PFSK-1 (cell line): ENCODE measurements around the gene DRD4.

Experiments
- FOXP2 ChIP-seq: optimal IDR thresholded peaks from 2 replicates; pipeline ENCODE3; 2011; ENCODE audit warnings: borderline replicate concordance, control low read depth, inconsistent platforms; ENCODE audit not compliant: insufficient read depth; ENCODE audit errors: extremely low read length, extremely low read depth
- POLR2AphosphoS5 ChIP-seq: IDR thresholded peaks from 2 replicates; pipeline ENCODE4 v1.6.1; 2012; ENCODE audit warnings: low read depth, mild to moderate bottlenecking, control low read depth, low read length, moderate library complexity
- SIN3A ChIP-seq: IDR thresholded peaks from 2 replicates; pipeline ENCODE4 v1.6.1; 2012; ENCODE audit warnings: mild to moderate bottlenecking, low read length, moderate library complexity, borderline replicate concordance; ENCODE audit not compliant: insufficient read depth
- TAF1 ChIP-seq: IDR thresholded peaks from 2 replicates; pipeline ENCODE4 v1.6.1; 2012; ENCODE audit warnings: low read length, control low read depth, borderline replicate concordance; ENCODE audit not compliant: insufficient read depth
- TF ChIP-seq, protein P1 (sequence below), 2 experiments: IDR thresholded peaks; 2 replicates each; pipeline versions ENCODE4 v1.6.1 to v1.8.0; 2011 to 2012; ENCODE audit warnings: low read depth in 2 of 2, low read length in 2 of 2, control low read depth in 1 of 2, inconsistent platforms in 1 of 2, mild to moderate bottlenecking in 1 of 2, moderate library complexity in 1 of 2; ENCODE audit not compliant: insufficient read depth in 1 of 2

The DRD4 gene

DNA sequence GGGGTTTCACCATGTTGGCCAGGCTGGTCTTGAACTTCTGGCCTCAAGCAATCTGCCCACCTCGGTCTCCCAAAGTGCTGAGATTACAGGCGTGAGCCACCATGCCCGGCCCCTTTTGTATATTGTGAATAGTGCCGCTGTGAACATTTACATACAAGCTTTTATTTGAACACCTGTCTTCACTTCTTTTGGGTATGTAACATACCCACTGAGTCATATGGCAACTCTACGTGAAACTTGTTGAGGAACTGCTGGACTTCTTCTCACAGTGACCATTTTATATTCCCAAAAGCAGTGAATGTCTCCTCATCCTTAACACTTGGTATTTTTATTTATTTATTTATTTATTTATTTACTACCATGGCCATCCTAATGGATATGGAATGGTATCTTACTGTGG lies 6.2 kb upstream of the DRD4 start:
- TF ChIP-seq POLR2AphosphoS5 (no peak), FOXP2 (no peak), SIN3A (no peak), TAF1 (no peak)
- TF ChIP-seq, protein P1, sequence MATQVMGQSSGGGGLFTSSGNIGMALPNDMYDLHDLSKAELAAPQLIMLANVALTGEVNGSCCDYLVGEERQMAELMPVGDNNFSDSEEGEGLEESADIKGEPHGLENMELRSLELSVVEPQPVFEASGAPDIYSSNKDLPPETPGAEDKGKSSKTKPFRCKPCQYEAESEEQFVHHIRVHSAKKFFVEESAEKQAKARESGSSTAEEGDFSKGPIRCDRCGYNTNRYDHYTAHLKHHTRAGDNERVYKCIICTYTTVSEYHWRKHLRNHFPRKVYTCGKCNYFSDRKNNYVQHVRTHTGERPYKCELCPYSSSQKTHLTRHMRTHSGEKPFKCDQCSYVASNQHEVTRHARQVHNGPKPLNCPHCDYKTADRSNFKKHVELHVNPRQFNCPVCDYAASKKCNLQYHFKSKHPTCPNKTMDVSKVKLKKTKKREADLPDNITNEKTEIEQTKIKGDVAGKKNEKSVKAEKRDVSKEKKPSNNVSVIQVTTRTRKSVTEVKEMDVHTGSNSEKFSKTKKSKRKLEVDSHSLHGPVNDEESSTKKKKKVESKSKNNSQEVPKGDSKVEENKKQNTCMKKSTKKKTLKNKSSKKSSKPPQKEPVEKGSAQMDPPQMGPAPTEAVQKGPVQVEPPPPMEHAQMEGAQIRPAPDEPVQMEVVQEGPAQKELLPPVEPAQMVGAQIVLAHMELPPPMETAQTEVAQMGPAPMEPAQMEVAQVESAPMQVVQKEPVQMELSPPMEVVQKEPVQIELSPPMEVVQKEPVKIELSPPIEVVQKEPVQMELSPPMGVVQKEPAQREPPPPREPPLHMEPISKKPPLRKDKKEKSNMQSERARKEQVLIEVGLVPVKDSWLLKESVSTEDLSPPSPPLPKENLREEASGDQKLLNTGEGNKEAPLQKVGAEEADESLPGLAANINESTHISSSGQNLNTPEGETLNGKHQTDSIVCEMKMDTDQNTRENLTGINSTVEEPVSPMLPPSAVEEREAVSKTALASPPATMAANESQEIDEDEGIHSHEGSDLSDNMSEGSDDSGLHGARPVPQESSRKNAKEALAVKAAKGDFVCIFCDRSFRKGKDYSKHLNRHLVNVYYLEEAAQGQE (IDR thresholded peaks at IDR 0.05; ENCODE audit: insufficient read depth in 1 of 2, low read depth in 2 of 2, low read length in 2 of 2) = no peak

DNA sequence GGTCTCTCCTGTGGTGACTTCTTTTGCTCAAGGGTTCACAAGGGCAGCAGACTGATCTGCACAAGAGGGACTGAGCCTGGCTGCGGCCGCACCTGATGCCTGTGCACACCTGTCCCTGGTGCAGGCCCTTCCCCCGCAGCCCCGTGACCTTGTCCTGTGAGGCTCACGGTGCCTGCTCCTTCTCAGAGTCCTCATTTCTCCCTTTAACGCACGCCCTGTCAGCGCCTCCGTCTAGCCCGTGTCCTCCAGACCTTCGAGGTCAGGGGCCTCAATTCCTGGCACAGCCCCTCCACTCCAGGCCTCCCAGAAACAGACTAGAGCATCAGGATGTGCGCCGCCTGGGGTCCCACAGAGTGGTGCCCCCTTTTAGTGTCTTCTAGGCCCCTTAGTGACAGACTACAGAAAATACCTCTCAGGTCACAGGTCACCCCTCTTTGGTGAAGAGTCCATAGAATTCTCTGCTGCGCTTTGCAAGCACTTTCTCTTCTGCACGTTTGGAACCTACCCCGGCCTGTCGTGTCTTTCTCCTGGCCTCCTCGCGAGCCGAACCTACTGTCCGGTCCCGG lies 1.0 kb upstream of the DRD4 start:
- TF ChIP-seq SIN3A = no peak
- no peak for TF ChIP-seq FOXP2
- TF ChIP-seq, protein P1 (IDR thresholded peaks at IDR 0.05; ENCODE audit: insufficient read depth in 1 of 2, low read depth in 2 of 2, low read length in 2 of 2) = no peak
- no peak for TF ChIP-seq POLR2AphosphoS5
- no peak for TF ChIP-seq TAF1

DNA sequence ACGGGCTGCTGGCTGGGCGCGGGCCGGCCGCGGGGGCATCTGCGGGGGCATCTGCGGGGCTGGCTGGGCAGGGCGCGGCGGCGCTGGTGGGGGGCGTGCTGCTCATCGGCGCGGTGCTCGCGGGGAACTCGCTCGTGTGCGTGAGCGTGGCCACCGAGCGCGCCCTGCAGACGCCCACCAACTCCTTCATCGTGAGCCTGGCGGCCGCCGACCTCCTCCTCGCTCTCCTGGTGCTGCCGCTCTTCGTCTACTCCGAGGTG lies 194 bp downstream of the DRD4 start:
- TF ChIP-seq TAF1 = no peak
- TF ChIP-seq FOXP2 = no peak
- no peak for TF ChIP-seq POLR2AphosphoS5
- TF ChIP-seq, protein P1 (IDR thresholded peaks at IDR 0.05; ENCODE audit: insufficient read depth in 1 of 2, low read depth in 2 of 2, low read length in 2 of 2) = no peak
- no peak for TF ChIP-seq SIN3A

DNA sequence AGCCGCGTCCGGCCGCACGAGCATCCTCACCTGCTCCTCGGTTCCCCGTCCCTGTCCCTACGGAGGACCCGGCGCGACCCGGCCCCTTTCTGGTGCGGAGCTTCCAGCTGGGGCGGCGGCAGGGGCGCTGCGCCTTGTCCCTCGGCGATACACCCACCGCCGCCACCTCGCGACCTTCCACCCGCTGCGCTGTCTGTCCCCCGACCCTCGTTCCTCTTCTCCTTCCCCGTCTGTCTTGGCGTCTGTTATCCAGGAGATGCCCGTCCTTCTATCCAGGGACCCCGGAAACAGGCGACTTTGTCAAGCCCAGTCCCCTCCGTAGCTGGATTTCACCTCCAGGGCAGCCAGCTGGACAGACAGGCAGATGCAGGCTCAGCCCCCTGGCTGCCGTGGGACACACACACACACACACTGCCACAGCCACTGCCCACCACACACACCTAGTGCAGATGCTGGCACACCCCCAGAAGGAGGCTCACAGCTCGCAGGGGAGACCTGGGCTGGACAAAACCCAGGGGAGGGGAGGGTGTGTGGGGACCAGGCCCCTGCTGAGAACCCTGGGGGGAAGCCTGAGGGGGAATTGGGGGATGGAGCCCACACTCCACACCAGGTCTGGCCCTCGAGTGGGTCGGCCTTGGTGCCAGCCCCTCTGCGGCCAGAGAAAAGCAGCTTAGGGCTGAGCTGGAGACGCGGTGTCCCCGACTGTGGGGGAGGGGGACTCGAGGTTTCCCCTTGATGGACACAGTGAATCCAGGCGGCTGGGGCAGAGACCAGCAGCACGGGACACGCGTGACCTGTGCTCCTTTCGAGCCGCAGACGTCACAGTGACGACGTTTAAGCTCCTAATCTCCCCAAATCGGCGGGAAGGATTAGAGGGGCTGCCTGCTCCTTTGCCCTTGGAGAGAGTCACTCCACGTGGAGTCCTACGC lies 788 bp downstream of the DRD4 start:
- TF ChIP-seq SIN3A = no peak
- TF ChIP-seq, protein P1 (IDR thresholded peaks at IDR 0.05; ENCODE audit: insufficient read depth in 1 of 2, low read depth in 2 of 2, low read length in 2 of 2) = no peak
